ENCODE data around the gene ABCB1. TPM values are rescaled to one million over a fixed set of nuclear protein-coding genes. Genes with fewer than 3 reads are reported as not detected.

ABCB1 gene
- total and polyA plus RNA-seq, 2 of the 13 experiments (the other 11 are each of a cell fraction or from before 2014, with no cell fraction given): 42.8 to 52.6 TPM

GRCh38 chr7:87475359-87476178 is 125.1 kb downstream of the ABCB1 start, which contains the start of gene ABCB4 (continued):
- TF ChIP-seq ZNF407 (CRISPR knock-in tag; IDR thresholded peaks at IDR 0.05; ENCODE audit: not compliant biosample characterization): peak; percentile 28
- TF ChIP-seq ZNF737 (CRISPR knock-in tag; IDR thresholded peaks at IDR 0.05; ENCODE audit: borderline replicate concordance): no peak
- no peak for TF ChIP-seq TARDBP (CRISPR knock-in tag; IDR thresholded peaks at IDR 0.05)
- no peak for TF ChIP-seq SNAPC5 (CRISPR knock-in tag; IDR thresholded peaks at IDR 0.05; ENCODE audit: borderline replicate concordance)
- TF ChIP-seq KDM5B (CRISPR knock-in tag; IDR thresholded peaks at IDR 0.05; ENCODE audit: borderline replicate concordance): peak; percentile 77; the same call in 1 of the 2 replicates
- no peak for TF ChIP-seq PBX2 (CRISPR knock-in tag; IDR thresholded peaks at IDR 0.05)
- no peak for TF ChIP-seq CENPX (CRISPR knock-in tag; IDR thresholded peaks at IDR 0.05)
- TF ChIP-seq ZMAT5 (CRISPR knock-in tag; IDR thresholded peaks at IDR 0.05; ENCODE audit: borderline replicate concordance, low read depth): no peak
